Epithelial cell of prostate (primary cell): ENCODE measurements around the gene AFG1L.
"Not testable (repeated sequence)": the region's sequence is repeated elsewhere in the genome, so short reads cannot be mapped to it uniquely, and the experiment has no call there.

Experiments used
- DNase-seq: peaks from one replicate; pipeline ENCODE4 v3.0.0-alpha.2; 2011; ENCODE audit warnings: low read depth, low spot score
- H3K27ac ChIP-seq: fragments of 450-650 bp; 2 replicates; pipeline ENCODE4 v1.5.1; 2017; ENCODE audit warnings: mild to moderate bottlenecking

The AFG1L gene

DNA sequence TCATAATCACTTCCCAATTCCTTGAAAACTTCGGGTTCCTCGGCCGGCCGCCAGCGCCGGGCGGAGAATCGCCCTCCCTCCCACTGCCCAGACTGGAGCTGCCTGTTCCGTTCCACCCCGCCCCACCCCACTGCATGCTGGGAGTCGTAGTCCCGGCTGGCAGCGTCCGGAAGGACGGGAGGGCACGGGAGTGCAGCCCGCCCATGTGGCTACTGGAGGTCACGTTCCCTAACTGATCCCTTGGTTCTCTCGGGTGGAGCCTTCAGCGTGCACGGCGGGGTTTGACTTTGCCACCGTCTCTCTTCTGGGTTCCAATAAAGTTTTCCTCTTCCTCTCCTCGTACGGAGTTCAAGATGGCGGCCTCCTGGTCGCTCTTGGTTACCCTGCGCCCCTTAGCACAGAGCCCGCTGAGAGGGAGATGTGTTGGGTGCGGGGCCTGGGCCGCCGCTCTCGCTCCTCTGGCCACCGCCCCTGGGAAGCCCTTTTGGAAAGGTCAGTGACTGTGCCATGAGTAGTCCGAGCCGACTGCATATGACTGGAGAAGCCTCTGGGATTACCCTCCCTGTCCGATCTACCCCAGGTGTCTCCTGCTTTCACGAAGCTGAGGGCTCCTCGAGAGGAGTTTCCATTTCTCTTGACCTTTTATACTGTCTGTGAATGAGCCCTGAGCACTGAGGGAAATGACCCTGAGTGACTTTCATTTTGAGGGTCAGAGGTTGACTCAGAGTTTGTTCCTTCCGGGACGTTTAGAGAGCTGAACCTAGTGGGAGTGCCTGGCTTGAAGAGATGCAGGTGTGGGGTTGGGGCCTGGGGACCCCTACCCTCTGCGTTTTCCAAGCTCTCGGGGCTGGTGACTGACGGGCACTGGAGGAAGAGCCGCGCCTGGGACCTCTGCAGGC is at the start of gene AFG1L:
AFG1L (plus strand) TSS at position 328 of the 899 bp plus-strand sequence; CDS start at position 354, 26 bp downstream.
- DNase-seq, result peak; percentile 41

DNA sequence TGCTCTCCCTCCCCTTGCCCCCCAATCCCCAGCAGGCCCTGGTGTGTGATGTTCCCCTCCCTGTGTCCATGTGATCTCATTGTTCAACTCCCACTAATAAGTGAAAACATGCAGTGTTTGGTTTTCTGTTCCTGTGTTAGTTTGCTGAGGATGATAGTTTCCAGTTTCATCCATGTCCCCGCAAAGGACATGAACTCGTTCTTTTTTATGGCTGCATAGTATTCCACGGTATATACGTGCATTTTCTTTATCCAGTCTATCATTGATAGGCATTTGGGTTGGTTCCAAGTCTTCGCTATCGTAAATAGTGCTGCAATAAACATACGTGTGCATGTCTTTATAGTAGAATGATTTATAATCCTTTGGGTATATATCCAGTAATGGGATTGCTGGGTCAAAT is 49.8 kb upstream of the AFG1L start:
- DNase-seq, H3K27ac ChIP-seq: not testable (repeated sequence)

More for the DNA sequence above, at the start of gene AFG1L:
- peak within 1 kb of the TSS; percentile 90 for H3K27ac ChIP-seq

DNA sequence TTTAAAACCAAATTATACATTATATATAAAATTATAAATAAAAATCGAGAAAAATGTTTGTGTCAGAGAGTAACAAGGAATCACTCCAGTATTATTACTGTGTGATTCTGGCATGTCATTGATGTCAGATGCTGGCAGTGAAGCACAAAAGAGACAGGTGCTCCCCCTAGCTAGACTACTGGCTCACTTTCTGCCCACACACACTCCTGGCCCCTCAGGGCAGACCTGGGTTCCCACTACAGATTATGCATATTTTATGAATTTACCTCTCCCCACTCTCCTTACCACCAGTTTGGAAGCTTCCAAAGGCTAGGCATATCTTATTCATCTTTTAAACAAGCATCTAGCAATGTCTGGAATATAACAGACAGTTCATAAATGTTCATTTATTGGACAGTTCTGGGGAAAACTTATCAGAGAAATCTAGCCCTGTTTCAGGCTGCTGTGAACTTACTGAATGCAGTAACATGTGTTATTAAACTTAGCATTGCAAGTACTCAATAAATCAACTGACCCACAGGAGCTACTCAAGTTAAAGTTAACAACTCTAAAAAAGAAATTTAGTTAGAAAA is 46.8 kb upstream of the AFG1L start:
- no peak for DNase-seq
- H3K27ac ChIP-seq, result no peak overlapping the region

- no peak overlapping the region for H3K27ac ChIP-seq
- no peak for DNase-seq
Measured at GRCh38 chr6:108250240-108250866, 44.5 kb upstream of the AFG1L start.

DNA sequence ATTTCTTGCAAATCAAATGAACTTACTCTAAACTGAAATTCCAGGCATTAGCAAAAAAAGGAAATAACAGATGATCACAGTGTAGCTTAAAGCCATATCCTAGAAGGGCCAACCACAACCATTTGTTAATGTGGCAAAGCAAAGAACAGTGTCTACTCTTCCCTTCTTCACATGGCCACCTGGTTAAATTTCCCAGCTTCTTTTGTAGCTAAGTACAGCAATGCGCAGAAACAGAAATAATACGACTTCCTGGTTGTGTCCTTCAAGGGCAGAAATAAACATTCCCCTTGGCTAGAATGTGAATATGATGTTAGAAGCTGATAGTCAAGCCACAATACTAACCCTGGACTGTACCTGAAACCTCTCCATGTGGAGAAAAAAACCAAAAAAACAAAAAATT is 43.6 kb upstream of the AFG1L start:
- no peak for DNase-seq
- no peak overlapping the region for H3K27ac ChIP-seq

- DNase-seq, result no peak
- no peak overlapping the region for H3K27ac ChIP-seq
Measured at GRCh38 chr6:108252055-108252454, 42.8 kb upstream of the AFG1L start.

- H3K27ac ChIP-seq, result no peak overlapping the region
- DNase-seq, result no peak
Measured at GRCh38 chr6:108253241-108253640, 41.6 kb upstream of the AFG1L start.

DNA sequence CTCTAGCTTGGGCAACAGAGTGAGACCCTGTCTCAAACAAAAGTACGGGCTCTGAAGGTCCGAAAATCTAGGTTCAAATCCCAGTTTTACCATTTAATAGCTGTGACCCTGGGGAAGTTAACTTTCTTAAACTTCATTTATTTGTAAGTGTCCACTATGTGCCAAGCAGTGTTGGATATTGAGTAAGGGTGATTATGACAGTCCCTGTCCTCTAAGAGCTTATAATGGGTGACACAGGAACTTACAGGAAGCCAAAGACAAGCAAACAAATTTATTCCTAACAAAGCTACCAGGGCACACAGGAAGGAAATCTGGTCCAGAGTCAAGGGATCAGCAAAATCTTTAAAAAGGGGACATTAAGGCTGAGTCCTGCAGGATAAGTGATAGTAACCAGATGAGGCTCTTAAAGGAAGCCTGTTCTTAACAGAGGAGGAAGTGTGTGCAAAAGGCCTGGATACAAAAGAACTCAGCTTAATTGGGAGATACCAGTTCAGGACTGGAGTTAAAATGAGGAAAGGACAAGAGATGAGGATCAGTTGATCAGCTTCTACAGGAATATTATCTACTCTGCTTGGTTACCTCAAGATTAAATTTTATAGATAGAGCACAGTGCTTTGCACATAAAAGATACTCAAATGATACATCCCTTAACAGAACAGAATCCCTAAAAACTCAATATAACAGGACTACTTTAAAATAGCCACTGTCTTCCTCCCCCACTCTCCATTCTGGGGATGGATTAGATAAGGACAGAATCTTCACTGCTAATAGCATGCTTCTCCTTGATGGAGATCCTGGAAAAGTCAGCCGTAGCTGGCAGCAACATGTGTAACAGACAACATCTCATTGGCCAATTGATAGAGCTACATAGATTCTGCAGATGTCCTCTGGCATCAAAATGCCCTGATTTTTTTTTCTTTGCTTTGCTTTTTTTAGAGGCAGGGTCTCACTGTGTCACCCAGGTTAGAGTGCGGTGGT is 40.1 kb upstream of the AFG1L start:
- DNase-seq, result no peak
- H3K27ac ChIP-seq, result no peak overlapping the region

GRCh38 chr6:108260126-108260808 is 34.6 kb upstream of the AFG1L start:
- DNase-seq, result no peak
- peak overlapping the region; percentile 84 for H3K27ac ChIP-seq

DNA sequence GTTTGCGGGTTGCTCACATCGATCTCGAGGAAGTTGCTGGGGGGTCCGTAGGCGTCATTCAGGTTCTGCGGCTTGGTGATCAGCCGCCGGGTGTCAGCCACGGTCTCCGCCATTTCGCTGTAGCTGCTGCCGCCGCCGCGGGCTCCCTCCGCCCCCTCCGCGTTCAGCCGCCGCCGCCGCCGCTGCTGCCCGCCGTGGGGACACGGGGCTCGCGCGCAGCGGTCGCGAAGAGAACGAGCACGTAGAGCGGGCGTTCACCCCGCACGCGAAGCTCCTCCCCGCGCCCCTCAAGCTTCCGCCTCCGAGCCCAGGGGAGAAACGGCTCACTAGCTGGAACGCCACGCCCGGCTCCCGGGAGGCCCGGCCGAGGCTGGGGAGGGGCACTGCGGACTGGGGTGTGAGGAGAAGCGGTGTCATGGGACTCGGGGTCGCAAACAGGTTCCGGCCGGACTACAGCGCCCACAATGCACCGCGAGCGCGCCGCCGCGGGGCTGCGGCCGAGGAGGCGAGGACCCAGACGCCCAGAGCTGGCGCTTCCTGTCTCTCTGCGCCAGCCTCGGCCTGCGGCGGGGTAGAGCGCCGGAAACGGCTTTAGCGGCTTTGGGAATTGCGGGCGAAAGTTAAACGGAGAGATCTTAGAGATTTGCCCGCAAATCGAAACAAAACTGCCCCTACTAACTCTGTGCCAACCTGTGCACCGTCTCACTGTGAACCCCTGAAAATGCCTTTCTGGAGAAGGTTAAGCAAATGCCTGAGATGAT is 33.9 kb upstream of the AFG1L start, which contains the start of gene SNX3:
SNX3 (minus strand) TSS at position 232 of the 761 bp plus-strand sequence; CDS start at position 113, 119 bp downstream.
- H3K27ac ChIP-seq, result peak within 1 kb of the TSS; percentile 84
- DNase-seq, result peak; percentile 81

GRCh38 chr6:108263371-108263770 is 31.5 kb upstream of the AFG1L start:
- H3K27ac ChIP-seq, result no peak overlapping the region
- no peak for DNase-seq

GRCh38 chr6:108268845-108269244 is 26.0 kb upstream of the AFG1L start:
- no peak overlapping the region for H3K27ac ChIP-seq
- no peak for DNase-seq

DNA sequence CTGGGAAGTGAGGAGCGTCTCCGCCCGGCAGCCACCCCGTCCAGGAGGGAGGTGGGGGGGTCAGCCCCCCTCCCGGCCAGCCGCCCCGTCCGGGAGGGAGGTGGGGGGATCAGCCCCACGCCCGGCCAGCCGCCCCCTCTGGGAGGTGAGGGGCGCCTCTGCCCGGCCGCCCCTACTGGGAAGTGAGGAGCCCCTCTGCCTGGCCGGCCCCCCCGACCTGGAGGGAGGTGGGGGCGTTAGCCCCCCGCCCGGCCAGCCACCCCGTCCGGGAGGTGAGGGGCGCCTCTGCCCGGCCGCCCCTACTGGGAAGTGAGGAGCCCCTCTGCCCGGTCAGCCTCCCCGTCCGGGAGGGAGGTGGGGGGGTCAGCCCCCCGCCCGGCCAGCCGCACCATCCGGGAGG is 24.9 kb upstream of the AFG1L start:
- not testable (repeated sequence) for H3K27ac ChIP-seq

DNA sequence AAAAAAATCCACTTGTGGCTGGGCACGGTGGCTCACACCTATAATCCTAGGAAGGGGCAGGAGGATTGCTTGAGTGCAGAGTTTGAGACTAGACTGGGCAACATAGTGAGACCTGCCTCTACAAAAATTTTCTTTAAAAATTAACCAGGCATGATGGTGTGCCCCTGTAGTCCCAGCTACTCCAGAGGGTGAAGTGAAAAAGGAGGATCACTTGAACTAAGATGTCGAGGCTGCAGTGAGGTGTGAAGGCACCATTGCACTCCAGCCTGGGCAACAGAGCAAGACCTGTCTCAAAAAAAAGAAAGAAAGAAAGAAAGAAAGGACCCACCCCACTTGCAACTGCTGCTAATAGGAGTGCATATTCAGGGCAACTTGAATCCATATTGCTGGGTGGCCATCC is 20.3 kb upstream of the AFG1L start:
- H3K27ac ChIP-seq, result no peak overlapping the region
- no peak for DNase-seq

More for the DNA sequence above, 24.9 kb upstream of the AFG1L start:
- DNase-seq, result not testable (repeated sequence)

DNA sequence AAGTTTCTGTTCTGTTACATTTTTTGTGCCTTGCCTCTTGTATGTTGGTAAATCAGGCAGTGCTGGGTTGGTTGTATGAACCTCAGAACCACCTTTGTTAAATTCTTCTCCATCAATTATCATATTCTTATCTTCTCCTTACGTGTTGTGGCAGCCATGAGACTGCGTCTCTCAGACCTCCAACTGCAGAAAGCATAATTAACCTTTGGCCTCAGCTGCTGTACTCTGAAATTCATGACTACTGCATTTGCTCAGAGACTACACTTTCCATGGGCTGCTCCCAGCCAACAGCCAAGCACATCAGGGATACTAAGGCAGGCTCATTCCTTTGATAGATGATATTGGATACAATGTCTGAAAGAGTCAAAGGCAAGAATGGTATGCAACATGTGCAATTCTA is 18.9 kb upstream of the AFG1L start:
- H3K27ac ChIP-seq, result no peak overlapping the region
- DNase-seq, result no peak

DNA sequence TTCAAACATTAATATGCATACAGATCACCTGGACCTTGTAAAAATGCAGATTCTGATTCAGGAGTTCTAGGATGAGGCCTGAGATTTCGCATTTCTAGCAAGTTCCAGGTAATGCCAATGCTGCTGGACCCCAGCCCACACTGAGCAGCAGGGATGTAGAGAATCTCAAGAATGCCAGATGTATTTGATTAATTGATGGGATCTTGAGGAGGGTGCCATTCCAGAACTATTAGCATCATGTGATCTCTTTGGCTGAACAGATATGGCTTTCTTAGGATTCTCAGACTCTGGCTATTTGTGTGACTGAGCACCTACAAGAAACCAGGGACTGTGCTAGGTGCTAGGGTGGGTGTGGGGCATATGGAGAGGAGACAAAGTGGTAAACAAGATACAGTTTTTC is 17.6 kb upstream of the AFG1L start:
- H3K27ac ChIP-seq, result no peak overlapping the region
- DNase-seq, result no peak

GRCh38 chr6:108277831-108278230 is 17.0 kb upstream of the AFG1L start:
- no peak overlapping the region for H3K27ac ChIP-seq
- no peak for DNase-seq

- H3K27ac ChIP-seq, result no peak overlapping the region
- DNase-seq, result no peak
Measured at GRCh38 chr6:108285381-108285780, 9.5 kb upstream of the AFG1L start.

- no peak for DNase-seq
- H3K27ac ChIP-seq, result no peak overlapping the region
Measured at GRCh38 chr6:108286366-108286765, 8.5 kb upstream of the AFG1L start.
